ENCODE measurements around the gene NME7.
"Not testable (repeated sequence)": the region's sequence is repeated elsewhere in the genome, so short reads cannot be mapped to it uniquely, and the experiment has no call there.

The NME7 gene, protein sequence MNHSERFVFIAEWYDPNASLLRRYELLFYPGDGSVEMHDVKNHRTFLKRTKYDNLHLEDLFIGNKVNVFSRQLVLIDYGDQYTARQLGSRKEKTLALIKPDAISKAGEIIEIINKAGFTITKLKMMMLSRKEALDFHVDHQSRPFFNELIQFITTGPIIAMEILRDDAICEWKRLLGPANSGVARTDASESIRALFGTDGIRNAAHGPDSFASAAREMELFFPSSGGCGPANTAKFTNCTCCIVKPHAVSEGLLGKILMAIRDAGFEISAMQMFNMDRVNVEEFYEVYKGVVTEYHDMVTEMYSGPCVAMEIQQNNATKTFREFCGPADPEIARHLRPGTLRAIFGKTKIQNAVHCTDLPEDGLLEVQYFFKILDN

GRCh38 chr1:169367686-169368405 is at the start of gene NME7, which contains the start of gene BLZF1:
TSS of gene NME7 (minus strand) at chr1:169367797. CDS start at chr1:169367710, 87 bp downstream.
TSS of gene BLZF1 (plus strand) at chr1:169368195. CDS start at chr1:169369523, 1,328 bp downstream.
- peak; percentile 96 for ATAC-seq
- DNase-seq = peak; percentile 98

DNA sequence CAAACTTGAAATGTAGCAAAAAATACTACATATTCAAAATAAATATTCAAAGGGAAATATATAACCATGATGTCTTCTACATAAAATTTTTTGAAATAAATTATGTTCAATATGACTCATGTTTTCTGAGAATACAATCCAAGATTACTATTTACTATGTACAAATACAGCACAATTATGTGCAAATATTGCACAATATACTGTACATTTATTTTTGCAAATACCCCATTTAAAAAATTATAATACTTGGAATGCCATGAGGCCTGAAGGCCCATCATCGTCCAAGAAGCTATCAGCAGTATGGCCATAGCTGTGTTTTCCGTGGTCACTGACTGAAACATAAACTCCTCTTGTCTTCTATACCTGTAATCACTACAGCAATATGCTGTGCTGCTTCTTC is 47.4 kb upstream of the NME7 start:
- ATAC-seq (no peak), DNase-seq (no peak)

DNA sequence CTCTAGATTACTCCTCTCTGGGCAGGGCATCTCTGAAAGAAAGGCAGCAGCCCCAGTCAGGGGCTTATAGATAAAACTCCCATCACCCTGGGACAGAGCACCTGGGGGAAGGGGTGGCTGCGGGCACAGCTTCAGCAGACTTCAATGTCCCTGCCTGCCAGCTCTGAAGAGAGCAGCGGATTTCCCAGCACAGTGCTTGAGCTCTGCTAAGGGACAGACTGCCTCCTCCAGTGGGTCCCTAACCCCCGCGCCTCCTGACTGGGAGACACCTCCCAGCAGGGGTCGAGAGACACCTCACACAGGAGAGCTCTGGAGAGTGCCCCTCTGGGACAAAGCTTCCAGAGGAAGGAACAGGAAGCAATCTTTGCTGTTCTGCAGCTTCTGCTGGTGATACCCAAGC is 40.7 kb upstream of the NME7 start:
- not testable (repeated sequence) for ATAC-seq, DNase-seq

DNA sequence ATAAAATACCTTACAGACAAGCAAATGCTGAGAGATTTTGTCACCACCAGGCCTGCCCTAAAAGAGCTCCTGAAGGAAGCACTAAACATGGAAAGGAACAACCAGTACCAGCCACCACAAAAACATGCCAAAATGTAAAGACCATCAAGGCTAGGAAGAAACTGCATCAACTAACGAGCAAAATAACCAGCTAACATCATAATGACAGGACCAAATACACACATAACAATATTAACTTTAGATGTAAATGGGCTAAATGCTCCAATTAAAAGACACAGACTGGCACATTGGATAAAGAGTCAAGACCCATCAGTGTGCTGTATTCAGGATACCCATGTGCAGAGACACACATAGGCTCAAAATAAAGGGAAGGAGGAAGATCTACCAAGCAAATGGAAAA is 35.0 kb upstream of the NME7 start:
- ATAC-seq, DNase-seq: not testable (repeated sequence)

DNA sequence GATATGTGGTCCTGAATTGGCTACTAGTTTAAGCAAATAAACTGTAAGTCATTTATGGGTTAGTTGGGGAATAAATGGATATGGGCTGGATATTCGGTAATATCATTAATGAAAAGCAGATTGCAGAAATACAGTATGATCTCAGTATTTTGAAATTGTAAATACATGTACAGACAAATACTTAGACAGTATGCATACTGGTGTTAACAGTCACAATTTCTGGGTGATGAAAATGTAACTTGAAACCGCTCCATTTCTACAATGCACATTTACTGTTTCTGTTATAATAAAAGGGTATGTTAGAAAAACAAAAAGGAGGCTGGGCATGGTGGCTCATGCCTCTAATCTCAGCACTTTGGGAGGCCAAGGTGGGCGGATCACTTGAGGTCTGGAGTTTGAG is 28.4 kb upstream of the NME7 start:
- no peak for ATAC-seq
- DNase-seq = no peak

DNA sequence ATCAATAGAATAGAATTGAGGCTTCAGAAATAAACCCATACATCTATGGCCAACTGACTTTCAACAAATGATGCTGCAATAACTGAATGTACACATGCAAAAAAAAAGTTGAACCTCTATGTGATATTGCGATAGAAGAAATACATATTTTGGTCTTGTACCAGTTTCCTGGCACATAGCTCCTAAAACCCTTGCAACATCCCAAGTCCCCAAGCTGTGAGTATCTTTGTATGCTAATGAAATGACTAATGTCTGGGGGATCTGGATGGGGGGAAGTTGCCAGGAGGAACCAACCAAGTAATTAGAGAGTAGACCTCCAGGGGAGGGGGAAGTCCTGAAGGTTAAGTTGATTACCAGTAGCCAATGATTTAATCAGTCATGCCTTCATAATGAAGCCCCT is 24.8 kb upstream of the NME7 start:
- ATAC-seq = no peak
- no peak for DNase-seq

DNA sequence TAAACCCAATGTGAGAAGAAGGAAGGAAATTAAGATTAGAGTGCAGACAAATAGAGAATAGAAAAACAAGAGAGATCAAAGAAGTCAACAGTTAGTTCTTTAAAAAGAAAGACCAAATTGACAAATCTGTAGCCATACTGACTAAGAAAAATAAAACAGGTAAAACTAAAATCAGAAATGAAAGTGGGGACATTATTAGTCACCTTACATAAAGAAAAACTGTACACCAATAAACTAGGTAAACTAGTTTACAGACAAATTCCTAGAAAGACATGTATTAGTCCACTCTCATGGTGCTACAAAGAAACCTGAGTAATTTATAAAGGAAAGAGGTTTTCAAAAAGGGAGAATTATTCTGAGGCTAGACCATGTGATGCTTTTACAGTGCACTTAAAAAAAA is 22.7 kb upstream of the NME7 start:
- DNase-seq (no peak), ATAC-seq (peak; percentile 71)

- ATAC-seq (no peak), DNase-seq (no peak)
These were observed 19.8 kb upstream of the NME7 start for GRCh38 chr1:169387399-169387798.

GRCh38 chr1:169383449-169383848 is 15.9 kb upstream of the NME7 start:
- no peak for DNase-seq
- no peak for ATAC-seq

GRCh38 chr1:169381162-169381561 is 13.6 kb upstream of the NME7 start:
- DNase-seq = no peak
- no peak for ATAC-seq

DNA sequence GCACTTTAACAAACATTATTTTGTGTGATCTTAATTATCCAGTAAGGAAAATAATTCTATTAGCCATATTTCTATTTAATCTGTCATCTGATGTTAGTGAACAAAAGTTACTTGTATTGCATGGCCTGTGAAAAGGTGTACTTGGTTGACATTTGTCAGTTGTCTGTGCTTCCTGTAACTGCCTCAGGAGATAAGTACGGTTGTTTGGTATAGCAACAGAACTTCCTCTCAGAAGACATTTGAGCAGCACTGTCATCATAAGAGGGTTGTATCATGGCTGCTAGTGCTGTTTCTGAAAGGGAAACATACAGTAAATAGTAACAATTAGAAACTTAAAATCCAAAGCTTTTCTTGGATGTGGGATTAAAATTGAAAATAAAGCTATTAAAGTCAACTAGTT is 3.8 kb upstream of the NME7 start:
- DNase-seq = no peak
- no peak for ATAC-seq

- ATAC-seq = no peak
- DNase-seq = peak; percentile 30
These were observed 791 bp upstream of the NME7 start for GRCh38 chr1:169368406-169368769.

- no peak for ATAC-seq
- no peak for DNase-seq
These were observed 406 bp downstream of the NME7 start for GRCh38 chr1:169367096-169367685.

GRCh38 chr1:169364948-169365347 is 2.6 kb downstream of the NME7 start:
- DNase-seq (no peak), ATAC-seq (no peak)

DNA sequence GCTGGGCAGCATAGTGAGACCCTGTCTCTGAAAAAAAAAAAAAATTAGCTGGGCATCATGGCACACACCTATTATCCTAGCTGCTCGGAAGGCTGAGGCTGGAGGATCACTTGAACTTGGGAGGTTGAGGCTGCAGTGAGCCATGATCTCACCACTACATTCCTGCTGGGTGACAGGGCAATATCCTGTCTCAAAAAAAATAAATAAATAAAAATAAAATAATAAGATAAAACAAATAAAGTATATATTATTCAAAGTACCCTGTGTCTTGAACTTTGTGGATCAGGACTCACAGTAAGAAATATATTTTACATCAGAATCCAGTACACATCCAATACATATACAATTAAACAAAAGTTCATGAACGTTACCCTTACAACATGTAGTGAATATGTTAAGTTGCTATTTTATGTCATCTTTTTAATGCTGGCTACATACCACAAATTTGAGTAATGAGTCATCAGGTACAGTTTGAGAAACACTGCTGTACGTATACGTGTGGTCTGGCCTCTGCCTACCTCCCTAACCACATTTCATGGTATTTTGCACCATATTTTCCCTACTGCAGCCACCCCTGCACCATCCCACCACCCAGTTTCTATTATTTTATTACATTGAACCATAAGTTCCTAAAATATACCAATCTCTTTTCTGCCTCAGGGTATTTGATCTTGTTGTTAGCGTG is 4.4 kb downstream of the NME7 start:
- ATAC-seq (peak; percentile 40), DNase-seq (peak; percentile 38)

- ATAC-seq = no peak
- DNase-seq = no peak
These were observed 6.3 kb downstream of the NME7 start for GRCh38 chr1:169361281-169361680.

DNA sequence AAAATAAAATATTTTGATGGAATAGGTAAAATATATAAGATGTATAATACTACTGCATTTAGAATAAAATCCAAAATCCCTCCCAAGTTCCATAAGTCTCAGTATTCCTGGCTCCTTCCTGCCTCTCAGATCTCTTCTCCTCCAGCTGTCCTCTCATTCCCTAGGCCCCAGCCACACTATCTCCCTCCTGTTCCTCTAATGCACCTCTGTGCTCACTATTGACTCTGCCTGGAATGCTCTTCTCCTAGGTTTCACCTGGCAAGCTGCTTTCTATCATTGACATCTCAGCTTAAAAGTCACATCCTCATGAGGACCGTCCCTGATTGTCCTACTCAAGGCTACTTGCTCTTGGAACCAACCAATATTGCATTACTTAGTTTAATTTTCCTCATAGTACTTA is 7.2 kb downstream of the NME7 start:
- ATAC-seq = no peak

DNA sequence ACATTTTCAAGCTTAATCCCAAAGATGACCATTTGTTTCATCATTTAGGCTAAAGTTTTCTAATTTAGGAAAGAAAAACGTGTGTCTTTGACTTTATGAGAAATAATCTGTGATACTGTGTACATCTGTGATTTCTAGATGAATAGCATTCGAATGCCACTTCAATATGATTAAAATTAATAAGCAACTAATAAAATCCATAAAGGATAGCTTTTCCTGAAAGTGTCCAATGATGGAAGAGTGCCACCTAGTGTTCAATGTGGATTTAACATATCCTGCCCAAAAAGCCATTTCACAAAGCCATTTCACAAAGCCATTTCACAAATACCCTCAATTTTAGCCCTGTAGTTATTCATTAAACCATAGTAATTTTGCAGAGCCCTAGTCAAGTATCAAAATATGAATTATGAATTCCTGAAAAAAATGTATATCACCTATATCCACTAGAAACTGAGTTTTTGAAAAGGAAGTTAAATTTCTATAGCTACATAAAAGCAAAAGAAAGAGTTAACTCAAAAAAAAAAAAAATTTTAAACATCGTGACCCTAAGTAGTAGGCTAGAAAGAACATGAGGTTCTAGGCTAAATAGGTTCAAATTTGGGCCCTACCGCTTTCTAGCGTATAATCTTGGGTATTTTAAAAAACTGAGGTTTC is 19.1 kb downstream of the NME7 start:
- ATAC-seq = no peak
- DNase-seq = no peak

More for the DNA sequence above, 7.2 kb downstream of the NME7 start:
- no peak for DNase-seq

- no peak for ATAC-seq
- no peak for DNase-seq
These were observed 19.8 kb downstream of the NME7 start for GRCh38 chr1:169347688-169348382.

DNA sequence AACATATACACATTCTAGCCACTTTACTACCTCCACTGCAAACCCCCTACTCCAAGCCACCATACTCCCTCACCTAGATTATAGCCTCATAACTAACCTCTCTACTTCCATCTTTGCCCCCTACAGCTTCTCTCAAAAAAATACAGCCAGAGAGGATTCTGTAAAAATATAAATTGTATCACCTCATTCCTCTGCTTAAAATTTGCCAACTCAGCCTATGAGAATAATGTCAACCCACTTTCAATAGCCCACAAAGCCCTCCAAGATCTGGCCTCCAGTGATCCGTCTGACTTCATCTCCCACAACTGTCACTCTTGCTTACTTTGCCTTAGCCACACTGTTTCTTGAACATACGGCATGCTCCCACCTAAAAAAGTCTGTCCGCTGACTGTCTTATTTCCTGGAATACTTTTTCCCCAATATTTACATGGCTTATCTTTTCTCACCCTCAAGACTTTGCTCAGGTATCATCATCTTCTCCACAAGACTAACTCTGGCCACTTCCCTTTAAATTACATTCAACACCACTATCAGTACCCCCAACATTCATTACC is 21.5 kb downstream of the NME7 start:
- ATAC-seq (no peak), DNase-seq (no peak)

DNA sequence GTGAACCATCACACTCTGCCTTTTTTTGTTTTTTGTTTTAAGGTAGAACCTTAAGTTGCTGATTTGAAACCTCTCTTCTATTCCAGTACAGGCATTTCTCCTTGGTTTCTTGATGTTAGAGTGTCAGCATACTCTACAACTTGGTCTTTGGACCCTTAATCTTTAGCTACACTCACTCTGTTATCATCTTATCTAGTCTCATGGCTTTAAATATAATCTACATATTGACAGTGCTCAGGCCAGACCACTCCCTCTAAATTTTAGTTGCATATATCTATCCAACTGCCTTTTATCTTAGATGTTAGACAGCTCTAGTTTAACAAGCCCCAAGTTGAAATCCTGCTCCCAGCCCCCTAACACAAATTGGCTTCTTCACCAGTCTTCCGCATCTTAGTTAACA is 22.1 kb downstream of the NME7 start:
- ATAC-seq (no peak), DNase-seq (no peak)

All from stimulated activated naive CD8-positive, alpha-beta T cell treated with anti-CD3 and anti-CD28 coated beads, Interleukin-15, Interleukin-2, amounts not matched to agents 100 U/mL and 50 U/mL, for 24 hours (primary cell).